Measurements from ENCODE around the gene SPO11. TPM values are rescaled to one million over a fixed set of nuclear protein-coding genes. Genes with fewer than 3 reads are reported as not detected.

The SPO11 gene
- total RNA-seq, 1 donor from 2014 or later, result not detected

DNA sequence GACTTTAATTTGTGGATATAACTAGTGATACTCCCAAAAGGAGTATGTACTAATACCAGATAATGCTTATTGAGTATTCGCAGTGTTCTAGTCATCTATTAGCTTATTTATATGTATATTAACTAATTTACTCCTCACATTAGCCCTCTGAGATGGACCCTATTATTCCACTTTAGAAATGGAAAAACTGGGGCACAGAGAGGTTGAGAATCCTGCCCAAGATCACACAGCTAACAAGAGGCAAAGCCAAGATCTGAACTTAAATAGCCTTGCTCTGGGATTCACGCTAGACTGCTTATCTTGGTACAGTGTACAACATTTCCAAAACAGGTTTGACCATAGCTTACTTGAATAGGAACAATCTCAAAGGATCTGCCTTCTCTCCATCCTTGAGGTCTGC lies 8.5 kb upstream of the SPO11 start:
- Mint-ChIP-seq H3K4me1 (peaks cover 6% of the 10 kb centered on the region), H3K36me3 (ENCODE audit: low read depth) (no peaks in the 10 kb centered on the region), H3K27ac (ENCODE audit: unreplicated experiment) (no peak overlapping the region), H3K4me3 (no peak overlapping the region), H3K9me3 (no peaks in the 10 kb centered on the region), H3K27me3 (ENCODE audit: low read depth) (peaks cover 15% of the 10 kb centered on the region)
- TF ChIP-seq, protein P1, sequence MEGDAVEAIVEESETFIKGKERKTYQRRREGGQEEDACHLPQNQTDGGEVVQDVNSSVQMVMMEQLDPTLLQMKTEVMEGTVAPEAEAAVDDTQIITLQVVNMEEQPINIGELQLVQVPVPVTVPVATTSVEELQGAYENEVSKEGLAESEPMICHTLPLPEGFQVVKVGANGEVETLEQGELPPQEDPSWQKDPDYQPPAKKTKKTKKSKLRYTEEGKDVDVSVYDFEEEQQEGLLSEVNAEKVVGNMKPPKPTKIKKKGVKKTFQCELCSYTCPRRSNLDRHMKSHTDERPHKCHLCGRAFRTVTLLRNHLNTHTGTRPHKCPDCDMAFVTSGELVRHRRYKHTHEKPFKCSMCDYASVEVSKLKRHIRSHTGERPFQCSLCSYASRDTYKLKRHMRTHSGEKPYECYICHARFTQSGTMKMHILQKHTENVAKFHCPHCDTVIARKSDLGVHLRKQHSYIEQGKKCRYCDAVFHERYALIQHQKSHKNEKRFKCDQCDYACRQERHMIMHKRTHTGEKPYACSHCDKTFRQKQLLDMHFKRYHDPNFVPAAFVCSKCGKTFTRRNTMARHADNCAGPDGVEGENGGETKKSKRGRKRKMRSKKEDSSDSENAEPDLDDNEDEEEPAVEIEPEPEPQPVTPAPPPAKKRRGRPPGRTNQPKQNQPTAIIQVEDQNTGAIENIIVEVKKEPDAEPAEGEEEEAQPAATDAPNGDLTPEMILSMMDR (conservative IDR thresholded peaks at IDR 0.05), result no peak
- DNase-seq (ENCODE audit: low read depth, low spot score), result no peak

DNA sequence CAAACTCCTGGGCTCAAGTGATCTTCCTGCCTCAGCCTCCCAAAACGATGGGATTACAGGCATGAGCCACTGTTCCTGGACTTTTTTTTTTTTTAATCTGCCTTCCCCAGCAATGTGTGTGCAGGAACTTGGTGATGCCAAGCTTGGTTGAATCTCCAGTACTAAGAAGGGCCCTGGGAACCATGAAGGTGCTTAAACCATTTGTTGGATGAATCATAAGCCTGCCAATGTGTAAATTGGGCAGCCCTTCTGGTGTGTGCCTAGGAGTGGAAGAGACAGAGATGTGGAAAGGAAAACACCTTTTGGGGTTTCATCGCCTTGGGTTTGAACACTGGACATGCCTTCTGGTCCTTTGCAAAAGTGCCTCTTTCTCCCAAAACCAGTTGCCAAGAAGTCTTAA lies 7.1 kb upstream of the SPO11 start:
- TF ChIP-seq, protein P1 (conservative IDR thresholded peaks at IDR 0.05), result no peak
- no peak overlapping the region for H3K4me3 Mint-ChIP-seq
- H3K27ac Mint-ChIP-seq (ENCODE audit: unreplicated experiment), result no peak overlapping the region
- H3K36me3 Mint-ChIP-seq (ENCODE audit: low read depth), result no peaks in the 10 kb centered on the region
- H3K4me1 Mint-ChIP-seq, result peaks cover 6% of the 10 kb centered on the region
- H3K27me3 Mint-ChIP-seq (ENCODE audit: low read depth), result peaks cover 20% of the 10 kb centered on the region
- H3K9me3 Mint-ChIP-seq, result no peaks in the 10 kb centered on the region
- no peak for DNase-seq (ENCODE audit: low read depth, low spot score)

DNA sequence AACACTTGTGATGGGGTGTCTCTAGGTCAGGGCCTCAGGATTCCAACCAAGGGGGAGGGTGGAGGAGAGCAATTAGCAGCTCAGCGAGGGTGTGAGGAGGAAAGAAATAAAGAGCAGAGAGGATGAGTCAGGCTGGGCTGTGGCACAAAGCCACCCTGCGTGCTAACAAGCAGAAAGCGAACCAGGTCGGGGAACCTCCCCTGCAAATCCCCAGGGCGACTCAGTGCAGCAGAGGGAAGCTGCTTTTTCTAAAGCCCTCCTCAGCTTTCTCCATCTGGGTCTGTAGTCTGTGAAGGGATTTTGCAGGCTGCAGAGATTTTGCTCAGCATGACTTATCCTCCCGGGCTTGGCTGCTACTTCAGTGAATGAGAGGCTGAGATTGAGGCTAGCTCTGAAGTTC lies 6.6 kb upstream of the SPO11 start:
- Mint-ChIP-seq H3K36me3 (ENCODE audit: low read depth) (no peaks in the 10 kb centered on the region), H3K27ac (ENCODE audit: unreplicated experiment) (peak overlapping the region; percentile 35), H3K4me3 (no peak overlapping the region), H3K27me3 (ENCODE audit: low read depth) (peaks cover 20% of the 10 kb centered on the region), H3K9me3 (no peaks in the 10 kb centered on the region), H3K4me1 (peaks cover 6% of the 10 kb centered on the region)
- DNase-seq (ENCODE audit: low read depth, low spot score), result no peak
- TF ChIP-seq, protein P1 (conservative IDR thresholded peaks at IDR 0.05), result no peak

DNA sequence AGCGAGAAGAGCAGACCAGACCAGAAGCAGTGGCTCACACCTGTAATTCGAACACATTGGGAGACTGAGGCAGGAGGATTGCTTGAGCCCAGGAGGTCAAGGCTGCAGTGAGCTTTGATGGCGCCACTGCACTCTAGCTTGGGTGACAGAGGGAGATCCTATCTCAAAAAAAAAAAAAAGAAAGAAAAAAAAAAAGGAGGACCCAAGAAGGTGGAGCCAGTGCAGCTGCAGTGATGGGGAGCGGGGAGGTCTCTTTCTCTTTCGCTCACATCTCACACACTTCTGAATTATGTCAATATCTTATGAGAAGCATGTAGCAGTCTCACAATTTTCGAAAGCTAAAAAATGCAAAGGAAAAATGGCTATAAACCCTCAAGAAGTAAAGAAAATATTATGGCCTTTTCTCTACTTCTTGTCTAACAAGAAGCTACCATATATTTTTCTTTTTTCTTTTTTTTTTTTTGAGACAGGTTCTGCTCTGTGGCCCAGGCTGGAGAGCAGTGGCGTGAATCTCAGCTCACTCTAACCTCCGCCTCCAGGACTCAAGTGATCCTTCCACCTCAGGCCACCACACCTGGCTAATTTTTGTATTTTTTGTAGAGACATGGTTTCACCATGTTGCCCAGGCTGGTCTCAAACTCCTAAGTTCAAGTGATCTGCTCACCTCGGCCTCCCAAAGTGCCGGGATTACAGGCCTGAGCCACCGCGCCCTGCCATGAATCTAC lies 3.8 kb upstream of the SPO11 start:
- DNase-seq (ENCODE audit: low read depth, low spot score), result no peak
- H3K27ac Mint-ChIP-seq (ENCODE audit: unreplicated experiment), result no peak overlapping the region
- TF ChIP-seq, protein P1 (conservative IDR thresholded peaks at IDR 0.05), result no peak

DNA sequence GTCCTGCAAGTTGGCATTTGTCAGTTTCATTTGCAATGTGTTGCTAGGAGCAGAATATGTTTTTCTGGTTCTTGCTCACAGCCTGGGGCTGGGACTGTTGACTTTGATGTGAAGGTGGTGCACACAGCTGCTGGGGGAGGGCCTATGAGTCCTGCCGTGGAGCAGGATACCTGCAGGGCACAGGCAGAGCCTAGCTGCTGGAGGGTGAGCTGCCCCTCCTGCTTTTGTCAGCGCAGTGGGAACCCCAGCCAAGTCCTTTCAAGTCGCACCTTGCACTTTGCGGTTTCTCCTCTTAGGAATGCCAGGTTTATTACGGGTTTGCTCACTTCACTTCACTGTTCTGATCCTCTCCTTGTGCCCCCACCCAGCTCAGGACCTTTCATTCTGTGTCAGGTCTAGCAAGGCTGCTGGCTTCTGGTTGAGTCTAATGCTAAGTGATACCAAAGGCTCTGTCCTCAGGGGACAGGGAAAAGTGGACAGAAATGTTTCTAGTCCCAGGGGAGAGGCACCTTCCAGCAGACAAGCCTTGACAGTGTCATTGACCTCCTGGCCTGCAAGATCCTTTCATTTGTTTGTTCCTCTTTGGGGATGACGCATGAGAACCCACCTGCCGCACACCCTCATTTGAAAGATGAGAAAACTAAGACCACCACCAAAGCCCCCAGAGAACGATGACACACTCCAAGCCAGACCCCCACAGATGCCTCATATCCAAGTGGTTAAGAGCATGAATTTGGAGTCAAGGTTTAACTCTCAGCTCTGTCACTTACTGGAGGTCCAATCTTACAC lies 2.7 kb upstream of the SPO11 start:
- DNase-seq (ENCODE audit: low read depth, low spot score), result no peak
- Mint-ChIP-seq H3K4me1 (peaks cover 6% of the 10 kb centered on the region), H3K36me3 (ENCODE audit: low read depth) (no peaks in the 10 kb centered on the region), H3K27ac (ENCODE audit: unreplicated experiment) (no peak overlapping the region), H3K4me3 (no peak overlapping the region), H3K9me3 (no peaks in the 10 kb centered on the region), H3K27me3 (ENCODE audit: low read depth) (peaks cover 30% of the 10 kb centered on the region)
- TF ChIP-seq, protein P1 (conservative IDR thresholded peaks at IDR 0.05), result no peak

More for the DNA sequence above, 3.8 kb upstream of the SPO11 start:
- Mint-ChIP-seq H3K4me1 (peaks cover 6% of the 10 kb centered on the region), H3K9me3 (no peaks in the 10 kb centered on the region), H3K27me3 (ENCODE audit: low read depth) (peaks cover 25% of the 10 kb centered on the region), H3K4me3 (no peak overlapping the region), H3K36me3 (ENCODE audit: low read depth) (no peaks in the 10 kb centered on the region)
